ENCODE measurements around the gene ANKRD33B. TPM values are rescaled to one million over a fixed set of nuclear protein-coding genes. Genes with fewer than 3 reads are reported as not detected.
"Not testable (repeated sequence)": the region's sequence is repeated elsewhere in the genome, so short reads cannot be mapped to it uniquely, and the experiment has no call there.

ANKRD33B gene
- total RNA-seq, 1 experiment from 2014 or later, result 1.5 TPM

GRCh38 chr5:10635257-10635866, 71.5 kb downstream of the ANKRD33B start:
- DNase-seq (ENCODE audit: low read depth), result peak; percentile 89

- peak; percentile 55 for DNase-seq (ENCODE audit: low read depth)
These were observed 72.0 kb downstream of the ANKRD33B start for GRCh38 chr5:10635867-10636350.

- DNase-seq (ENCODE audit: low read depth), result no peak
These were observed 72.7 kb downstream of the ANKRD33B start for GRCh38 chr5:10636363-10637142.

- no peak for DNase-seq (ENCODE audit: low read depth)
These were observed 74.1 kb downstream of the ANKRD33B start for GRCh38 chr5:10637944-10638343.

- DNase-seq (ENCODE audit: low read depth), result not testable (repeated sequence)
These were observed 74.9 kb downstream of the ANKRD33B start for GRCh38 chr5:10638723-10639122.

- DNase-seq (ENCODE audit: low read depth), result no peak
These were observed 76.0 kb downstream of the ANKRD33B start for GRCh38 chr5:10639846-10640368.

- no peak for DNase-seq (ENCODE audit: low read depth)
These were observed 78.5 kb downstream of the ANKRD33B start for GRCh38 chr5:10642367-10642766.

- no peak for DNase-seq (ENCODE audit: low read depth)
These were observed 80.3 kb downstream of the ANKRD33B start for GRCh38 chr5:10644192-10644591.

- DNase-seq (ENCODE audit: low read depth), result no peak
These were observed 81.3 kb downstream of the ANKRD33B start for GRCh38 chr5:10645146-10645545.

- DNase-seq (ENCODE audit: low read depth), result no peak
These were observed 81.8 kb downstream of the ANKRD33B start for GRCh38 chr5:10645671-10646070.

GRCh38 chr5:10647640-10648039, 83.8 kb downstream of the ANKRD33B start:
- DNase-seq (ENCODE audit: low read depth), result no peak

GRCh38 chr5:10648806-10649665, 85.2 kb downstream of the ANKRD33B start:
- no peak for DNase-seq (ENCODE audit: low read depth)

GRCh38 chr5:10649666-10650380, 86.0 kb downstream of the ANKRD33B start:
- no peak for DNase-seq (ENCODE audit: low read depth)

- DNase-seq (ENCODE audit: low read depth), result no peak
These were observed 88.3 kb downstream of the ANKRD33B start for GRCh38 chr5:10652151-10652550.

- no peak for DNase-seq (ENCODE audit: low read depth)
These were observed 88.7 kb downstream of the ANKRD33B start for GRCh38 chr5:10652606-10653005.

GRCh38 chr5:10653043-10653442, 89.2 kb downstream of the ANKRD33B start:
- no peak for DNase-seq (ENCODE audit: low read depth)

- DNase-seq (ENCODE audit: low read depth), result no peak
These were observed 90.0 kb downstream of the ANKRD33B start for GRCh38 chr5:10653751-10654400.

- no peak for DNase-seq (ENCODE audit: low read depth)
These were observed 90.7 kb downstream of the ANKRD33B start for GRCh38 chr5:10654566-10654965.

GRCh38 chr5:10655161-10655971, 91.5 kb downstream of the ANKRD33B start:
- peak; percentile 33 for DNase-seq (ENCODE audit: low read depth)

Measured in Daoy (cell line).